Lower leg skin (tissue), 4 donors: ENCODE data around the gene PUS1. TPM values are rescaled to one million over a fixed set of nuclear protein-coding genes. Genes with fewer than 3 reads are reported as not detected.
A peak's percentile ranks its signal among the peaks of the same experiment; 100 is the strongest.

Experiments
- DNase-seq, 2 donors: peaks; one replicate each; pipeline ENCODE4 v3.0.0-alpha.2; 2019; ENCODE audit warnings: low spot score in 2 of 2
- H3K4me3 ChIP-seq: fragments of 200-600 bp; sonication (generic); 2 replicates; pipeline ENCODE4 v1.5.1; 2017; ENCODE audit warnings: mild to moderate bottlenecking, low read depth; ENCODE audit not compliant: poor library complexity, severe bottlenecking
- CTCF ChIP-seq, 3 donors: fragments of 450-650 bp; IDR thresholded peaks; one replicate each; pipeline ENCODE4 v1.5.1; 2016; ENCODE audit warnings: antibody characterized with exemption in 3 of 3, mild to moderate bottlenecking in 3 of 3, moderate library complexity in 2 of 3
- POLR2A ChIP-seq, 2 donors: fragments of 450-650 bp; IDR thresholded peaks; one replicate each; pipeline ENCODE4 v1.6.1; 2016 to 2017; ENCODE audit warnings: antibody characterized with exemption in 2 of 2, mild to moderate bottlenecking in 1 of 2, moderate library complexity in 1 of 2
- WGBS, 2 donors: methylation state at CpG; one replicate each; pipeline ENCODE4 v1.1.5; 2018; 5-methylcytosine and 5-hydroxymethylcytosine counted together
- intact Hi-C: fragments of 100-400 bp; cut with DNase I; formaldehyde crosslinking; loops from one replicate; pipeline ENCODE4 v1.15.0; 2023; ENCODE audit warnings: low total_unique reads
- total RNA-seq, 4 donors: library from RNA; depleted of rRNA; stranded (reverse); fragments of >200 nt; gene quantifications; one replicate each; pipeline ENCODE4 v1.1.0, GENCODE V29; 2016

PUS1 gene
- total RNA-seq, 4 donors from 2014 or later = 8.3 to 36.4 (median 19.0) TPM

- WGBS, 2 donors = 71 to 77% methylated on average over 11 to 17 of the region's 23 CpGs
- TF ChIP-seq CTCF (IDR thresholded peaks at IDR 0.05) (no peak), POLR2A (IDR thresholded peaks at IDR 0.05) (no peak)
- intact Hi-C loops = no loop called here
- no peak overlapping the region for H3K4me3 ChIP-seq
- no peak for DNase-seq
Observed at GRCh38 chr12:131910302-131911027, 18.6 kb upstream of the PUS1 start.

DNA sequence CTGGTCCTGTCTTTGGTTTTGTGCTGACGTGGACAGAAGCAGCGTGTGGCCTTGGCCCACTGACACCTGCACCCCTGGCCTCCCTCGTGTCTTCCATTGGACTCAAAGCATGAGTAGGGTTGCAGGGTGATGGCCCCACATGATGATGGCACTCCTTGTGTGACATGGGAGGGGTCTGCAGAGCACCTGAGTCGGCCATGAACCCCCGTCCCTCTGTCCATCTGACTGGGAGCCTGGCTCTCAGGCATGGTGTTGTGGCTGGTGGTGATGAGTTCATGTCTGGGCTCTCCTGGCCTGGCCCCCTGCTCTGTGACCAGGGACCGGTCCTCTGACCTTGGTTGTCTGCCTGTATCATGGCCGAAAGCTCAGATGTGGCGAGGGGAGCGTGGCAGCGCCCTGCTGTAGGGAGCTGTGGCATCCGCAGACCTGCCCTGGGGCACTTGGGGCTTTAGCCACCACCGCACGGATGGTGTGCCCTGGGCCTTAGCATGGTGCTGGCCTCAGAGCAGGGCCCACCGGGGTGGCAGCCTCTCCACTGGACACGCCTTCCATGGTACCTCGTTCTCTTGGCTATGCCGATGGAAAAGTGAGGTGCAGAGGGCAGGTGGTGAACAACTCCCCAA, 17.9 kb upstream of the PUS1 start:
- H3K4me3 ChIP-seq = no peak overlapping the region
- intact Hi-C loops = no loop called here
- 91 to 94% methylated on average over 15 of the region's 17 CpGs for WGBS, 2 donors
- TF ChIP-seq POLR2A (IDR thresholded peaks at IDR 0.05) (no peak), CTCF (IDR thresholded peaks at IDR 0.05) (no peak)
- DNase-seq = no peak

DNA sequence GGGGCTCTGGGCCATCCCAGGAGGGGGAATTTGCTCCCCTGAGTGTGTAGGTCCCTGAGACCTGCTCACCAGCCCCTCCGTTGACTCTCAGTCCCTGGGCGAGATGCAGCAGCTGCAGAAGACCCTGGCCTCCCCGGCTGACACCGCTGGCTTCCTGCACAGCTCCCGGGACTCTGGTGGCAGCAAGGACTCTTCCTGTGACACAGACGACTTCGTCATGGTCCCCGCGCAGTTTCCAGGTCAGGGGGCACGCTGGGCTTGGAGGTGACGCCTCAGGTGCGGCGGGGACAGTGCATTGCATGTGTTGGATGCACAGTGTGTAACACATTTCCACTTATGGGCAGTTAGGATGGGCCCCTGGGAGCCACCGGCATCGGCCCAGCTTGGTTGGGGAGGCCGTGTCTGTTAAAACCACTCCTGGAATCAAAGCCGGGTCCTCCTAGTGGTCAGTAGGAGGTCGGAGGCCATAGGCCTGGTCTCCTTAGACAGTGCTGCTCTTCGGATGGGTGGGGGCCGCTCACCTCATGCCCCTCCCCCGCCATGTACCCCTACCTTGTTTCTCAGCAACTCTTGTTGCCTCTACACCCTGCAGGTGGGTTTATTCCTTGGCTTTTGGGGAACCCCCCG, 17.1 kb upstream of the PUS1 start:
- intact Hi-C loops = no loop called here
- TF ChIP-seq CTCF (IDR thresholded peaks at IDR 0.05) = no peak
- TF ChIP-seq POLR2A (IDR thresholded peaks at IDR 0.05) = no peak
- DNase-seq = no peak
- 87 to 92% methylated on average over 20 to 22 of the region's 22 CpGs for WGBS, 2 donors
- no peak overlapping the region for H3K4me3 ChIP-seq

DNA sequence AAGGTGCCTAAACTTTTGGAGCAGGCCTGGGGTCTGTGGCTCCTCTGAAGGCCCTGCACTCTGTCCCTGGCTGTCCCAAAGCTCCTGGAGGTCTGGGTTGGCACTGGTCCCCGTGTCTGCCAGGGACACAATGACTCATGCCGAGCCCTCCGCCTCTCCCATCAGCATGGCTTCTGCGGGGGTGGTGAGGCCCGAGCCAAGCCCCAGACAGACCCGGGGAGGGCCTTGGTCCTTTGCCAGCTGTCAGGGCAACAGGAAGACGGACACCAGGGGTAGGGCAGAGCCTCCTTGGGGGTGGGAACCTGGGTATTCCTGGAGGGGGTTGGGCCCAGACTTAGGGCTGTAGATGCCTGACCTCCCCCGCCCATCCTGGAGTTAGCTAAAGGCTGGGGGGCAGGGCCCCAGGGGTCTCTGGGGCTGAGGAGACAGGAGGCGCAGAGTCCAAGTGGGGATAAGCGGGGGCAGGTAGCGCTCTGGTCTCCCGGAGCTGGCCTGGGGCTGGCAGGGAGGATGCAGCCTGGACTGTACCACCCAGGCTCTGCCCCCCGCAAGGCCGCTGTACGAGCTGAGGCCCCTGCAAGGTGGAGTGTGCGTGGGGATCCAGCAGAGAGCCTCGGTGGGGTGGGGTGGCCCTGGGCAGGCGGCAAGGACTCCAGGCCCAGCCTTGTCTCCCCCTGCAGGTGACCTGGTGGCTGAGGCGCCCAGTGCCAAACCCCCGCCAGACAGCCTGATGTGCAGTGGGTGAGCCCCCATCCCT, 16.4 kb upstream of the PUS1 start:
- H3K4me3 ChIP-seq = no peak overlapping the region
- TF ChIP-seq CTCF (IDR thresholded peaks at IDR 0.05) (no peak), POLR2A (IDR thresholded peaks at IDR 0.05) (no peak)
- WGBS, 2 donors = 54 to 76% methylated on average over 15 to 19 of the region's 20 CpGs
- DNase-seq = peak in 1 of 2 donors; percentile 66
- intact Hi-C loops = no loop called here

DNA sequence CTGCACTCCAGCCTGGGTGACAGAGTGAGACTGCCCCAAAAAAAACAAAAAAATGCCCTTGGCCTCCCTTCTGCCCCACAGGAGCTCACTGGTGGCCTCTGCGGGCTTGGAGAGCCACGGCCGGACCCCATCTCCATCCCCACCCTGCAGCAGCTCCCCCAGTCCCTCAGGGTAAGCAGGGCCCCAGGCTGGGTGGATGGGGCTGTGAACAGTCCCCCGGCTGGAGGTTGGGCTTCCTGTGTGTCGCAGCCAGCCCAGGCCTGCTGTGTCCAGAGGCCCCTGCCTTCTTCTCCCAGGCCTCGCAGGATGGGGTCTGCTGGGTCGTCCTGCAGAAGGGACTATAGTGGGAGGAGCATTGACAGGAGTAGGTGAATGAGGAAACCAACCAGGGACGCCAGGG, 15.4 kb upstream of the PUS1 start:
- intact Hi-C loops = no loop called here
- DNase-seq = no peak
- 94 to 95% methylated on average over 8 of the region's 8 CpGs for WGBS, 2 donors
- TF ChIP-seq CTCF (IDR thresholded peaks at IDR 0.05) (no peak), POLR2A (IDR thresholded peaks at IDR 0.05) (no peak)
- no peak overlapping the region for H3K4me3 ChIP-seq
